Suprapubic skin (tissue), 4 donors: ENCODE data around the gene OR2T5.

ENCODE experiments used
- EP300 ChIP-seq: sonication (generic); formaldehyde crosslinking; IDR thresholded peaks from one replicate; pipeline ENCODE4 v1.6.1; 2017; ENCODE audit warnings: antibody characterized with exemption
- POLR2A ChIP-seq, 2 donors: fragments of 450-650 bp; IDR thresholded peaks; one replicate each; pipeline ENCODE4 v1.6.1; 2017; ENCODE audit warnings: antibody characterized with exemption in 2 of 2, mild to moderate bottlenecking in 2 of 2, moderate library complexity in 2 of 2
- POLR2AphosphoS5 ChIP-seq, 3 donors: sonication (generic); formaldehyde crosslinking; IDR thresholded peaks; one replicate each; pipeline ENCODE4 v1.6.1; 2017; ENCODE audit warnings: antibody characterized with exemption in 3 of 3
- TF ChIP-seq, protein P1 (sequence below), 2 donors: fragments of 200-600 bp in 1 of 2; fragments of 450-650 bp in 1 of 2; sonication (generic) in 1 of 2; IDR thresholded peaks; one replicate each; pipeline ENCODE4 v1.5.1; 2016 to 2019; ENCODE audit warnings: antibody characterized with exemption in 2 of 2, mild to moderate bottlenecking in 1 of 2, moderate library complexity in 1 of 2

- TF ChIP-seq, protein P1, sequence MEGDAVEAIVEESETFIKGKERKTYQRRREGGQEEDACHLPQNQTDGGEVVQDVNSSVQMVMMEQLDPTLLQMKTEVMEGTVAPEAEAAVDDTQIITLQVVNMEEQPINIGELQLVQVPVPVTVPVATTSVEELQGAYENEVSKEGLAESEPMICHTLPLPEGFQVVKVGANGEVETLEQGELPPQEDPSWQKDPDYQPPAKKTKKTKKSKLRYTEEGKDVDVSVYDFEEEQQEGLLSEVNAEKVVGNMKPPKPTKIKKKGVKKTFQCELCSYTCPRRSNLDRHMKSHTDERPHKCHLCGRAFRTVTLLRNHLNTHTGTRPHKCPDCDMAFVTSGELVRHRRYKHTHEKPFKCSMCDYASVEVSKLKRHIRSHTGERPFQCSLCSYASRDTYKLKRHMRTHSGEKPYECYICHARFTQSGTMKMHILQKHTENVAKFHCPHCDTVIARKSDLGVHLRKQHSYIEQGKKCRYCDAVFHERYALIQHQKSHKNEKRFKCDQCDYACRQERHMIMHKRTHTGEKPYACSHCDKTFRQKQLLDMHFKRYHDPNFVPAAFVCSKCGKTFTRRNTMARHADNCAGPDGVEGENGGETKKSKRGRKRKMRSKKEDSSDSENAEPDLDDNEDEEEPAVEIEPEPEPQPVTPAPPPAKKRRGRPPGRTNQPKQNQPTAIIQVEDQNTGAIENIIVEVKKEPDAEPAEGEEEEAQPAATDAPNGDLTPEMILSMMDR (IDR thresholded peaks at IDR 0.05), result no peak
- TF ChIP-seq POLR2A (IDR thresholded peaks at IDR 0.05) (no peak), EP300 (no peak), POLR2AphosphoS5 (IDR thresholded peaks at IDR 0.05) (no peak)
Measured at GRCh38 chr1:248471154-248471553, 17.2 kb upstream of the OR2T5 start.
